Vagina (tissue), 2 donors: Measurements from ENCODE around the gene IREB2. TPM values are rescaled to one million over a fixed set of nuclear protein-coding genes. Genes with fewer than 3 reads are reported as not detected.
"Not testable (repeated sequence)": the region's sequence is repeated elsewhere in the genome, so short reads cannot be mapped to it uniquely, and the experiment has no call there.

Experiments used
- DNase-seq, 2 donors: peaks; one replicate each; pipeline ENCODE4 v3.0.0-alpha.2; 2017; ENCODE audit errors: extremely low spot score in 2 of 2
- H3K27ac ChIP-seq: fragments of 200-600 bp; sonication (generic); one replicate; pipeline ENCODE4 v1.5.1; 2019
- H3K27me3 ChIP-seq: fragments of 200-600 bp; sonication (generic); one replicate; pipeline ENCODE4 v1.5.1; 2019
- H3K36me3 ChIP-seq, 2 donors: fragments of 200-600 bp; sonication (generic); one replicate each; pipeline ENCODE4 v1.5.1; 2017 to 2019
- H3K4me1 ChIP-seq: fragments of 200-600 bp; sonication (generic); one replicate; pipeline ENCODE4 v1.5.1; 2019
- H3K4me3 ChIP-seq, 2 donors: fragments of 200-600 bp; sonication (generic); 1 replicate in 1 of 2; 2 replicates in 1 of 2; pipeline ENCODE4 v1.5.1; 2016 to 2019
- H3K9me3 ChIP-seq: fragments of 200-600 bp; sonication (generic); one replicate; pipeline ENCODE4 v1.5.1; 2019
- POLR2A ChIP-seq, 2 donors: fragments of 450-650 bp; IDR thresholded peaks; one replicate each; pipeline ENCODE4 v1.6.1; 2017; ENCODE audit warnings: antibody characterized with exemption in 2 of 2, mild to moderate bottlenecking in 2 of 2, moderate library complexity in 2 of 2
- POLR2AphosphoS5 ChIP-seq, 2 donors: sonication (generic); formaldehyde crosslinking; IDR thresholded peaks; one replicate each; pipeline ENCODE4 v1.9.0; 2017; ENCODE audit warnings: antibody characterized with exemption in 2 of 2, mild to moderate bottlenecking in 2 of 2, low read depth in 1 of 2; ENCODE audit not compliant: insufficient read depth in 1 of 2
- intact Hi-C: fragments of 100-400 bp; cut with DNase I; formaldehyde crosslinking; loops from one replicate; pipeline ENCODE4 v1.15.1; 2023
- total RNA-seq: library from RNA; depleted of rRNA; stranded (reverse); fragments of >200 nt; gene quantifications from one replicate; pipeline ENCODE4 v1.2.3, GENCODE V29; 2016
- TF ChIP-seq, protein P1 (sequence below), 3 experiments: fragments of 450-650 bp in 2 of 3; fragments of 200-600 bp in 1 of 3; sonication (generic) in 1 of 3; IDR thresholded peaks; one replicate each; pipeline ENCODE4 v1.5.1; 2017 to 2019; ENCODE audit warnings: antibody characterized with exemption in 3 of 3, mild to moderate bottlenecking in 2 of 3, moderate library complexity in 2 of 3

Gene IREB2
- total RNA-seq, 1 donor from 2014 or later, result 40.8 TPM

GRCh38 chr15:78398076-78398825, 39.8 kb upstream of the IREB2 start:
- Histone ChIP-seq H3K4me3 (no peak overlapping the region), H3K9me3 (no peaks in the 10 kb centered on the region), H3K4me1 (peaks cover 14% of the 10 kb centered on the region), H3K27me3 (no peaks in the 10 kb centered on the region), H3K27ac (no peak overlapping the region), H3K36me3 (no peaks in the 10 kb centered on the region)
- intact Hi-C loops, result no loop called here
- no peak for DNase-seq
- TF ChIP-seq, protein P1, sequence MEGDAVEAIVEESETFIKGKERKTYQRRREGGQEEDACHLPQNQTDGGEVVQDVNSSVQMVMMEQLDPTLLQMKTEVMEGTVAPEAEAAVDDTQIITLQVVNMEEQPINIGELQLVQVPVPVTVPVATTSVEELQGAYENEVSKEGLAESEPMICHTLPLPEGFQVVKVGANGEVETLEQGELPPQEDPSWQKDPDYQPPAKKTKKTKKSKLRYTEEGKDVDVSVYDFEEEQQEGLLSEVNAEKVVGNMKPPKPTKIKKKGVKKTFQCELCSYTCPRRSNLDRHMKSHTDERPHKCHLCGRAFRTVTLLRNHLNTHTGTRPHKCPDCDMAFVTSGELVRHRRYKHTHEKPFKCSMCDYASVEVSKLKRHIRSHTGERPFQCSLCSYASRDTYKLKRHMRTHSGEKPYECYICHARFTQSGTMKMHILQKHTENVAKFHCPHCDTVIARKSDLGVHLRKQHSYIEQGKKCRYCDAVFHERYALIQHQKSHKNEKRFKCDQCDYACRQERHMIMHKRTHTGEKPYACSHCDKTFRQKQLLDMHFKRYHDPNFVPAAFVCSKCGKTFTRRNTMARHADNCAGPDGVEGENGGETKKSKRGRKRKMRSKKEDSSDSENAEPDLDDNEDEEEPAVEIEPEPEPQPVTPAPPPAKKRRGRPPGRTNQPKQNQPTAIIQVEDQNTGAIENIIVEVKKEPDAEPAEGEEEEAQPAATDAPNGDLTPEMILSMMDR (IDR thresholded peaks at IDR 0.05), result no peak
- TF ChIP-seq POLR2AphosphoS5 (IDR thresholded peaks at IDR 0.05; ENCODE audit: insufficient read depth in 1 of 2, low read depth in 1 of 2) (no peak), POLR2A (IDR thresholded peaks at IDR 0.05) (no peak)

DNA sequence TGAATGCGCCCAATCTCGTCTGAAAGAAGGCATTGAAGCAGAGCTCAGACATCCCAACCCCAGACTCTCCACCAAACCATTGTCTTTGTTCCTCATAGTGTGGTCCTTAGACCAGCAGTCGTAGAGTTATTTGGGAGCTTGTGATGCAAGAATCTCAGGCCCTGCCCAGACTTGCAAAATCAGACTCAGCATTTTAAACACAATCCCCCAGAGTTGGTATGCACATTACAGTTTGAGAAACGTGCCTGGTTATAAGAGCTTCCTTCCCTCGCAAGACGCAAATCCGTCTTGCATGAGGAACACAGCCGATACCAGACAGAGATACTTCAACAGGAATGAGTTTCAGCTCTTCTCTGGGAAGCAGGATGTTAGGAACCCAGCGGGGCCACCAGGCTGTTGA, 38.9 kb upstream of the IREB2 start:
- Histone ChIP-seq H3K36me3 (no peaks in the 10 kb centered on the region), H3K4me1 (peaks cover 14% of the 10 kb centered on the region), H3K27ac (no peak overlapping the region), H3K4me3 (no peak overlapping the region), H3K27me3 (no peaks in the 10 kb centered on the region), H3K9me3 (no peaks in the 10 kb centered on the region)
- no peak for DNase-seq
- intact Hi-C loops, result no loop called here
- TF ChIP-seq, protein P1 (IDR thresholded peaks at IDR 0.05), result no peak
- no peak for TF ChIP-seq POLR2AphosphoS5 (IDR thresholded peaks at IDR 0.05; ENCODE audit: insufficient read depth in 1 of 2, low read depth in 1 of 2)
- no peak for TF ChIP-seq POLR2A (IDR thresholded peaks at IDR 0.05)

GRCh38 chr15:78402061-78402610, 35.9 kb upstream of the IREB2 start:
- no peak overlapping the region for H3K4me3 ChIP-seq
- no peak for DNase-seq
- TF ChIP-seq POLR2A (IDR thresholded peaks at IDR 0.05) (no peak), POLR2AphosphoS5 (IDR thresholded peaks at IDR 0.05; ENCODE audit: insufficient read depth in 1 of 2, low read depth in 1 of 2) (no peak)
- TF ChIP-seq, protein P1 (IDR thresholded peaks at IDR 0.05), result no peak
- no peaks in the 10 kb centered on the region for H3K9me3 ChIP-seq
- no peak overlapping the region for H3K27ac ChIP-seq
- H3K27me3 ChIP-seq, result no peaks in the 10 kb centered on the region
- no peaks in the 10 kb centered on the region for H3K36me3 ChIP-seq
- peaks cover 7% of the 10 kb centered on the region for H3K4me1 ChIP-seq
- intact Hi-C loops, result no loop called here

- no peaks in the 10 kb centered on the region for H3K27me3 ChIP-seq
- intact Hi-C loops, result no loop called here
- TF ChIP-seq POLR2AphosphoS5 (IDR thresholded peaks at IDR 0.05; ENCODE audit: insufficient read depth in 1 of 2, low read depth in 1 of 2) (no peak), POLR2A (IDR thresholded peaks at IDR 0.05) (no peak)
- TF ChIP-seq, protein P1 (IDR thresholded peaks at IDR 0.05), result no peak
- DNase-seq, result no peak
- H3K27ac ChIP-seq, result no peak overlapping the region
- no peak overlapping the region for H3K4me3 ChIP-seq
- no peaks in the 10 kb centered on the region for H3K9me3 ChIP-seq
- H3K4me1 ChIP-seq, result peaks cover 6% of the 10 kb centered on the region
- no peaks in the 10 kb centered on the region for H3K36me3 ChIP-seq
Observed at GRCh38 chr15:78404125-78404524, 33.9 kb upstream of the IREB2 start.

DNA sequence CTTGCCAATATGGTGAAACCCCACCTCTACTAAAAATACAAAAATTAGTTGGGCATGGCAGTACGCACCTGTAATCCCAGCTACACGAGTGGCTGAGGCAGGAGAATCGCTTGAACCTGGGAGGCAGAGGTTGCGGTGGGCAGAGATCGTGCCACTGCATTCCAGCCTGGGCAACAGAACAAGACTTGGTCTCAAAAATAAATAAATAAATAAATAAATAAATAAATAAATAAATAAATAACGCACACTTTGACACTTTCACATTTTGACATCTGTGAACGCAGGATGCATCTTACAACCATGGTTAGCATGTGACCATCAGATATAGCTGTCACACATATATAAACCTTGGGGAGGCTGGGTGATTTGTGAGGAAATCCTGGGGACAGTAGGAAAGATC, 33.2 kb upstream of the IREB2 start:
- intact Hi-C loops, H3K4me1 ChIP-seq, DNase-seq, H3K9me3 ChIP-seq, H3K27ac ChIP-seq, H3K27me3 ChIP-seq, H3K4me3 ChIP-seq, H3K36me3 ChIP-seq: not testable (repeated sequence)
